Measurements from ENCODE around the gene SSBP2.

SSBP2 gene

GRCh38 chr5:81728301-81728700 is 22.6 kb downstream of the SSBP2 start:
- H3F3A ChIP-seq (ENCODE audit: insufficient read depth) = peaks cover 7% of the 10 kb centered on the region; the same call in 1 of the 2 replicates
- no peak for TF ChIP-seq EZH2phosphoT487 (conservative IDR thresholded peaks at IDR 0.05; ENCODE audit: low read length)
- no peak for TF ChIP-seq CTCF (IDR thresholded peaks at IDR 0.05; ENCODE audit: insufficient read depth, low read length, poor library complexity, severe bottlenecking)
- no peak overlapping the region for H2AFZ ChIP-seq (ENCODE audit: low read depth, low read length, severe bottlenecking)
- H3K4me2 ChIP-seq (ENCODE audit: low read depth, low read length, poor library complexity, severe bottlenecking) = no peak overlapping the region
- no peaks in the 10 kb centered on the region for H3K9me3 ChIP-seq (ENCODE audit: insufficient read depth, low read length)
- H3K27ac ChIP-seq (ENCODE audit: low read depth, low read length) = no peak overlapping the region
- H3K36me3 ChIP-seq (ENCODE audit: low read length) = no peaks in the 10 kb centered on the region
- H4K20me1 ChIP-seq (ENCODE audit: low read depth, low read length) = peaks cover 64% of the 10 kb centered on the region
- H3K79me2 ChIP-seq (ENCODE audit: insufficient read depth, low read length) = peaks cover 98% of the 10 kb centered on the region
- no peak overlapping the region for H3K4me3 ChIP-seq (ENCODE audit: insufficient read depth, low read length, poor library complexity, severe bottlenecking)
- H3K9me2 ChIP-seq (replicated peaks; ENCODE audit: insufficient read depth, low read length) = no peaks in the 10 kb centered on the region
- no peaks in the 10 kb centered on the region for H3K27me3 ChIP-seq (ENCODE audit: low read length)
- H3K9ac ChIP-seq (ENCODE audit: low read length) = no peak overlapping the region

- no peak overlapping the region for H3K9ac ChIP-seq (ENCODE audit: low read length)
- H3K9me3 ChIP-seq (ENCODE audit: insufficient read depth, low read length) = no peaks in the 10 kb centered on the region
- H2AFZ ChIP-seq (ENCODE audit: low read depth, low read length, severe bottlenecking) = no peak overlapping the region
- H3K9me2 ChIP-seq (replicated peaks; ENCODE audit: insufficient read depth, low read length) = no peaks in the 10 kb centered on the region
- no peaks in the 10 kb centered on the region for H3K36me3 ChIP-seq (ENCODE audit: low read length)
- no peak overlapping the region for H3K27ac ChIP-seq (ENCODE audit: low read depth, low read length)
- TF ChIP-seq EZH2phosphoT487 (conservative IDR thresholded peaks at IDR 0.05; ENCODE audit: low read length) = no peak
- no peak for TF ChIP-seq CTCF (IDR thresholded peaks at IDR 0.05; ENCODE audit: insufficient read depth, low read length, poor library complexity, severe bottlenecking)
- H4K20me1 ChIP-seq (ENCODE audit: low read depth, low read length) = peaks cover 65% of the 10 kb centered on the region
- H3K79me2 ChIP-seq (ENCODE audit: insufficient read depth, low read length) = peaks cover 99% of the 10 kb centered on the region
- H3K27me3 ChIP-seq (ENCODE audit: low read length) = no peaks in the 10 kb centered on the region
- no peak overlapping the region for H3K4me3 ChIP-seq (ENCODE audit: insufficient read depth, low read length, poor library complexity, severe bottlenecking)
- H3F3A ChIP-seq (ENCODE audit: insufficient read depth) = no peaks in the 10 kb centered on the region
- H3K4me2 ChIP-seq (ENCODE audit: low read depth, low read length, poor library complexity, severe bottlenecking) = no peak overlapping the region
Measured at GRCh38 chr5:81726297-81726696, 24.6 kb downstream of the SSBP2 start.

GRCh38 chr5:81724571-81724970 is 26.3 kb downstream of the SSBP2 start:
- TF ChIP-seq EZH2phosphoT487 (conservative IDR thresholded peaks at IDR 0.05; ENCODE audit: low read length) (no peak), CTCF (IDR thresholded peaks at IDR 0.05; ENCODE audit: insufficient read depth, low read length, poor library complexity, severe bottlenecking) (no peak)
- H3K9me2 ChIP-seq (replicated peaks; ENCODE audit: insufficient read depth, low read length) = no peaks in the 10 kb centered on the region
- no peaks in the 10 kb centered on the region for H3K9me3 ChIP-seq (ENCODE audit: insufficient read depth, low read length)
- no peak overlapping the region for H2AFZ ChIP-seq (ENCODE audit: low read depth, low read length, severe bottlenecking)
- no peaks in the 10 kb centered on the region for H3K36me3 ChIP-seq (ENCODE audit: low read length)
- H3K4me2 ChIP-seq (ENCODE audit: low read depth, low read length, poor library complexity, severe bottlenecking) = peak overlapping the region; percentile 5
- no peak overlapping the region for H3K27ac ChIP-seq (ENCODE audit: low read depth, low read length)
- no peaks in the 10 kb centered on the region for H3F3A ChIP-seq (ENCODE audit: insufficient read depth)
- no peak overlapping the region for H3K4me3 ChIP-seq (ENCODE audit: insufficient read depth, low read length, poor library complexity, severe bottlenecking)
- H3K79me2 ChIP-seq (ENCODE audit: insufficient read depth, low read length) = peaks cover 99% of the 10 kb centered on the region
- peaks cover 65% of the 10 kb centered on the region for H4K20me1 ChIP-seq (ENCODE audit: low read depth, low read length)
- H3K27me3 ChIP-seq (ENCODE audit: low read length) = no peaks in the 10 kb centered on the region
- no peak overlapping the region for H3K9ac ChIP-seq (ENCODE audit: low read length)

All from SU-DHL-6 (cell line).